ENCODE measurements around the gene MRAP2.

The MRAP2 gene

DNA sequence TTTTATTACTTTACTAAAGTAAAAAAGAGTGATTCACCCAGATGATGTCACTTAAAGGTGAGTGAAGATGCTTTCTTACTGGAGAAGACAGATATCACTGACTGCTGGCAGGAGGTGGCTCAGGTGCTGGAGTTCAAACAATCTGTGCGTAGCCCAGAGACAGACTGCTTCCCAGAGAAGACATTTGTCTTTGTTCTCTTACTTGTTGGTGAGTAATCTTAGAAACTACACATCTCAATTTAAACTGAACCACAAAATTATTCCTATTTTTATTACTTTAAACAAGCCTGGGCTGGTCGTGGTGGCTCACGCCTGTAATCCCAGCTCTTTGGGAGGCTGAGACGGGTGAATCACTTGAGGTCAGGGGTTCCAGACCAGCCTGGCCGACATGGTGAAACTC, 101.7 kb downstream of the MRAP2 start:
- no peak for DNase-seq (ENCODE audit: low spot score)

DNA sequence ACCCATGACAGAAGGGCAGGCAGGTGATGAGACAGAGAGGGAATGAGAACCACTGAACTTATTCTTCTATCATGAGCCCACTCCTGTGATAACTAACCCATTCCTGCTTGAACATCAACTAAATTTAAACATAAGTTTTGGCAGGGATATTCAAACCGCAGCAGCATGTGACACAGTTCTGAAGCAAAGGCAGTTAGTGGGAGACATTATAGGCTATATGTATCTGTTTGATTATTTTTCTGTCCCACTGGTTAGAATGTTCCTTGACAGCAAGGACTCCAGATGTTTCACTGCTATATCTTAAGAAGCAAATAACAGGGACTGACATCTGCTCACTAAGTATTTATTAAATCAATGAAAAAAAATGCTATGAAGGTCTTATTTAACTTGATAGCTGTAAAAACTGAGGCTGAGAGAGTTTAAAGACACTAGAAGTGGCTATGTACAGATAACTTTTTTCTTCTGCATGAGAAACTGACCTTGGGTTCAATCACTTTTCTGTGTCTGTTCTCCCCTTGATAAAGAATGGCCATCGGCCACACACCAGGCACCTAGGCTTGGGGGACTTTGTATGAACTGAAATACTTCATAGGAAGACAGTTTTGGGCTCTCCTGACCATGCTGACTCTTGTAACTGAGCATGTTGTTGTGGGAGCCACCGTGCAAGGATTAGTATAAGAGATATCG, 102.9 kb downstream of the MRAP2 start:
- no peak for DNase-seq (ENCODE audit: low spot score)

DNA sequence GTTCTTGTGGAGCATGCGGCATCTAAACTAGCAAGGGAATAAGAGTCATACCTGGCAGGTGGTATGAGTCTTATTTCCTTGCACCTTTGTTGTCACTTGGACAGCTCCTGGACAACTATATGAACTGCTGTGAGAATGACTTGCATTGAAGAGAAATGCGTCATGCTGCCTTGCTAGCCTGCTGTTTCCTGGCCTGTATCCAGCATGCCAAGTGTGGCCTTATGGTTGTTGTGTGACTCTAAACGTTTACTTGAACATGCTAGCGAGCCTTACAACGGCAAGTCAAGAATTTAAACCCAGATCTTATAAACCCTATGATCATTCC, 103.4 kb downstream of the MRAP2 start:
- DNase-seq (ENCODE audit: low spot score) = no peak

DNA sequence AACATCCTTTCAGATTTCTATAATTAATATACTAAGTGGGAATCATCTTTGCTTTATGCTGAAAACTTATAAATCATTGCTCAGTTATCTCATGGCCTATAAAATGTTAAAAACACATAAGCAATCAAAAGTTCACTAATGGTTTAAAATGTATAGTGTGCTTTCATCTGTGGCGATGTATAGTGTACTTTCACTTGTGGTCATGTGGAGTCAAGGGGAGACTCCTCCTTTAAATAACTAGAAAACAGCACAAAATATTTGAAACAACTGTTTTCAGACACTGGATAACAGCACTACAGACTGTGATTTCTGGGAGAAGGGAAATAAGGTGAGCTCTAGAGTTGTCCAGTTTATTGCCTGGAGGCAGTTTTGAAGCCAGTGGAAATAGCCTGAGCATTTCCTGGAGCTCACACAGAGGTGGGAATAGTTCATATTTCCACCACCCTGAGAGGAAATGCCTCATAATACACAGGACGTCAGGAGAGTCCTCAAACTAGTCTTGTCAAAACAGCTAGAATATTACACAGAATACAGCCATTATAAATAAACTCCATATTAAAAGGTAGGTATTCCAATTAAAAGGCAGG, 104.5 kb downstream of the MRAP2 start:
- DNase-seq (ENCODE audit: low spot score) = no peak

DNA sequence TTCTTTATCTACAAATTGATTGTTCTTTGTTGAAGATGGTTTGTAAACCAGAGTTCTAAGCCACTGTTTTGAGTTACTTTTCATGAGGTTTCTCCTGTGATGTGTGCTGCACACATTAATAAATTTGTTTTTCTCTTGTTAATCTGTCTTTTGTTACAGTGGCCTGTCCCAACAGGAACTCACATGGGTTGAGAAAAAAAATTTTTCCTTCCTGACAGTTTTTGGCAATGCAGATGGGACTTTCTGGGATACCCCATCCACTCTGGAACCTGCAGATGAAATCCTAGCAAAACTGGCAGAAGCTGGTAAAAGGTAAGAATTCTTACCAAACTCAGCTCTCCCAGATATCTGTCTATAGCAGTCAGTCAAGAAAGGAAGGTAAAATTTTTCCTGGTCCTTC, 105.7 kb downstream of the MRAP2 start:
- DNase-seq (ENCODE audit: low spot score) = no peak
